Subcutaneous adipose tissue (tissue), 4 donors: Measurements from ENCODE around the gene THAP7. TPM values are rescaled to one million over a fixed set of nuclear protein-coding genes. Genes with fewer than 3 reads are reported as not detected.

Experiments
- total RNA-seq, 4 donors: library from RNA; depleted of rRNA; stranded (reverse); fragments of >200 nt; gene quantifications; one replicate each; pipeline ENCODE4 v1.1.0, GENCODE V29; 2016
- TF ChIP-seq, protein P1 (sequence below): fragments of 450-650 bp; IDR thresholded peaks from one replicate; pipeline ENCODE4 v1.5.1; 2016; ENCODE audit warnings: low read depth, mild to moderate bottlenecking, control low read depth, antibody characterized with exemption, moderate library complexity

THAP7 gene
- total RNA-seq, 4 donors from 2014 or later = 20.7 to 26.6 (median 23.5) TPM

DNA sequence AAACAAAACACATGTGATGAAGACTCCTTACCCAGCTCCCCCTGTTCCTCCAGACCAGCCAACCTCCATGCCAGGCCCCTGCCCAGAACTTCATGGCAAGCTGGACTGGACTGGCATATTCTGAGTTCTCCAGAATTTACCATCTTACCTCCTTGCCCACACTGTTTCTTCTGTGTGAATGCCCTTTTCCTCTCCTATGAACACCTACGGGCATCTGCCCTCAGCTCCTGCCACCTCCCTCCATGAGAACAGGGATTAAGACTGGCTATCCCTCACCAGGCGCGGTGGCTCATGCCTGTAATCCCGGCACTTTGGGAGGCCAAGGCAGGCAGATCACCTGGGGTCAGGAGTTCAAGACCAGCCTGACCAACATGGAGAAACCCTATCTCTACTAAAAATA lies 41.3 kb downstream of the THAP7 start:
- TF ChIP-seq, protein P1, sequence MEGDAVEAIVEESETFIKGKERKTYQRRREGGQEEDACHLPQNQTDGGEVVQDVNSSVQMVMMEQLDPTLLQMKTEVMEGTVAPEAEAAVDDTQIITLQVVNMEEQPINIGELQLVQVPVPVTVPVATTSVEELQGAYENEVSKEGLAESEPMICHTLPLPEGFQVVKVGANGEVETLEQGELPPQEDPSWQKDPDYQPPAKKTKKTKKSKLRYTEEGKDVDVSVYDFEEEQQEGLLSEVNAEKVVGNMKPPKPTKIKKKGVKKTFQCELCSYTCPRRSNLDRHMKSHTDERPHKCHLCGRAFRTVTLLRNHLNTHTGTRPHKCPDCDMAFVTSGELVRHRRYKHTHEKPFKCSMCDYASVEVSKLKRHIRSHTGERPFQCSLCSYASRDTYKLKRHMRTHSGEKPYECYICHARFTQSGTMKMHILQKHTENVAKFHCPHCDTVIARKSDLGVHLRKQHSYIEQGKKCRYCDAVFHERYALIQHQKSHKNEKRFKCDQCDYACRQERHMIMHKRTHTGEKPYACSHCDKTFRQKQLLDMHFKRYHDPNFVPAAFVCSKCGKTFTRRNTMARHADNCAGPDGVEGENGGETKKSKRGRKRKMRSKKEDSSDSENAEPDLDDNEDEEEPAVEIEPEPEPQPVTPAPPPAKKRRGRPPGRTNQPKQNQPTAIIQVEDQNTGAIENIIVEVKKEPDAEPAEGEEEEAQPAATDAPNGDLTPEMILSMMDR = no peak

DNA sequence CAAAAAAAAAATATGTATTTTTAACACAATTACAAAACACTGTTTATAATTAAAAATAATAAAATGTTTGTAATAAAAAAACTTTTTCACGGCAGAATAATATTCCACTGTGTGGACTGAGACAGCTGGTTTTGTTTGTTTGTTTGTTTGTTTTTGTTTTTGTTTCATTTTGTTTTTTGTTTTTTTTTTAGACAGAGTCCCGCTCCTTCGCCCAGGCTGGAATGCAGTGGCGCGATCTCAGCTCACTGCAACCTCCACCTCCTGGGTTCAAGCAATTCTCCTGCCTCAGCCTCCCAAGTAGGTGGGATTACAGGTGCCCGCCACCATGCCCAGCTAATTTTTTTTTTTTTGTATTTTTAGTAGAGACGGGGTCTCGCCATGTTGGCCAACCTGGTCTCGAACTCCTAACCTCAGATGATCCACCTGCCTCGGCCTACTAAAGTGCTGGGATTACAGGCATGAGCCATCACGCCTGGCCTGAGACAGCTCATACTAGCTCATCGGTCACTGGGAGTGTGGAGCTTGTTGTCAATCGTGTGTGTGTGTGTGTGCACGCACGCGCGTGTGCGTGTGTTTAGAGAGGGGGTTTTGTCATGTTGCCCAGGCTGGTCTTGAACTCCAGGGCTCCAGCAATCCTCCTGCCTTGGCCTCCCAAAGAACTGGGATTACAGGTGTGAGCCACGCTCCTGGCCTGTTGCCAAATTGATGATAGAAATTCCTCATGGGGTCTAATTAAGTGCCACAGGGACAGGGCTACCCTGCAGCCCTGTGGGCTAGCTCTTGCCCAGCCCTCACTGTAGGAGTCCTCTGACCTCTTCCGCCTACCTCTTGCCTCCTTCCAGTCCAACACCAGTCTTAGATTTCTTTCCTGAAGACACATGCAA lies 42.1 kb downstream of the THAP7 start:
- TF ChIP-seq, protein P1 = no peak

DNA sequence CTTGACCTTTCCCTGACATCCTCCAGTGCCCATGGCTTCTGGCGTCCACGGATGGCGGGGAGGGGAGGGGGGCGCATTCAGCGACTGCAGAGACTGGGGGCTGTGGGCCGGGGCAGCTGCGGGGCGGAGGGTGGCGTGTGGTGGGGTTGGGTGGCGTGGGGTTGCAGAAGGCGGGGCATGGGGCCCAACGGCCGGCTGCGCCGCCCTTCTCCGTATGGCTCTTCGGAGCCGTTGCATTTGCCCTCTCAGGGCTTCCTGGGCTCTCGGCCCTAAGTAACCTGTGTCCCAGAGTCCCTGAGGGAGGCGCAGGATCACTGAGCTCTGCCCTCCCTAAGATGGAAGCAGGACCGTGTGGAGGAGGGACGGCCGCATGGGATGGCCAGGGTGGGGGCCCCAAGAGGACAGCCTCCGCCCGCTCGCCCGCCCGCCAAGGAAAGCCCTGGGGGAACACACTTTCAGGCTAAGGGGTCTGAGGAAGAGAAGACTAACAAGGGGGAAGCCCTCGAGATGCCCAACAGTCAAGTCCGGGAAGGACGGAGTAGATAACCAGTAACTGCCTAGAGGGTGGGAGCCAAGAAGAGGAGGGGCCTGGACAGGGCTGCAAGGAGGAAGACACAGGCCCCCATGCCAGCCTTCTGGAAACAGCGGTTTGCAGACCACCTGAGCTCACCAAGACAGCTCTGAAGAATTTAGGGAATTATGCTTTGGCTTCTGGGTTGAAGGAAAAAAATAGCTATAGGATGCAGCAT lies 44.1 kb downstream of the THAP7 start:
- TF ChIP-seq, protein P1 = no peak

DNA sequence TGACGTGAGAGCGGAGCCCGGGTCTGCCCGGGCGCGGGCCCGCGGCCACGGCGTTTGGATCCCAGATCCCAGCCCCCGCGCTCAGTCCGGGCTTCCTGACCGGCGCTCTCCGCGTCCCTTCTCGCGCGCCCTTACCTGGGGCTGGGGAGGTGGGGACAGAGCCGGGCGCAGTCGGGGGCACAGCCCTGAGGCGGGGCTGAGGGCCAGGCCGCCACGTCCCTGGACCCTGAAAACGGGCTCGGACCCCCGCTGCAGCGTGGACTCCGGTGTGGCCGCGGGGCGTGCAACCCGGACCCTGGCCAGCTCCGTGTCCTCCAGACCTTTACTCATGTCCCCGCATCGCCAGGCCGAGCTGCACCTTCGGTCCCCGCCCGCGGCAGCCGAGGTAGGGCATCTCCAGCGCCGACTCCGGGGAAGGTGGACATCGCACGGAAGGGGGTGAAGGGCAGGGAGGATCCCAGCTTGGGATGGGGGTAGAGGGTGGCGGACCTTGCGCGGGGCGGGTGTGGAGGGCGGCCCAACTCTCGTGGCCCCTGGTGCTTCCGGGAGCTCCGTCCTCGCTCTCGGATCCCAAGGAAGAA lies 44.7 kb downstream of the THAP7 start:
- TF ChIP-seq, protein P1 = no peak

DNA sequence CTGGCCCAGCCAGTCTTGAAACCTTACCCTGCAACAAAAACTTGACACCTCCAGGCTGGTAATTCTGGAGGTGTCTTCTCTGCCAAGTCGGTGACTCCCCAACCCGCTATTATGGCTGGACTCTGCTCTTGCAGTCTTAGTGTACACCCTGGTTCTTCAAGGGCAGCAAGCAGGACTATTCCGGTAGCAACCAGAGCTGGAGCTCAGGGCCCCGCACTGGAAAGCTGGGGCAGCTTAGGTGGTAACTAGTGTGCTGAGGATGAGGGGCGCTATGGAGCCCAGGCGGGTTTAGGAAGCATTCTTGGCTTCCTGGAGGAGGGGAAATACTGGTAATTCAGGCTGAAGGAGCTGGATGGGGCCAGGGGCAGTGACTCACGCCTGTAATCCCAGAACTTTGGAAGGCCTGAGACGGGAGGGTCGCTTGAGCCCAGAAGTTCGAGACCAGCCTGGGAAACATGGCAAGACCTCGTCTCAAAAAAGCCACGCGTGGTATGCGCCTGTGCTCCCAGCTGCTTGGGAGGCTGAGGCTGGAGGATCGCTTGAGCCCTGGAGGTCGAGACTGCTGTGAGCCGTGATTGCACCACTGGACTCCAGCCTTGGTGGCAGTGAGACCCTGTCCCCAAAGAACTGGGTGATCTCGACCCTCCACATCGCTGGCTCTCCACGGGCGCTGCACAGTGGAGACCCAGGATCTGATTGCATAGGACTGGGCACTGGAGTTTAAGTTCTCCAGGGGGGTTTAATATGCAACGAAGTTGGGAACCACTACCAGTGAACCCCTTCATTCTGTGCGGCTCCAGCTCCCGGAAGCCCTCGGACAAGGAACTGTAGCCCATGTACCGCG lies 45.4 kb downstream of the THAP7 start:
- TF ChIP-seq, protein P1 = no peak

DNA sequence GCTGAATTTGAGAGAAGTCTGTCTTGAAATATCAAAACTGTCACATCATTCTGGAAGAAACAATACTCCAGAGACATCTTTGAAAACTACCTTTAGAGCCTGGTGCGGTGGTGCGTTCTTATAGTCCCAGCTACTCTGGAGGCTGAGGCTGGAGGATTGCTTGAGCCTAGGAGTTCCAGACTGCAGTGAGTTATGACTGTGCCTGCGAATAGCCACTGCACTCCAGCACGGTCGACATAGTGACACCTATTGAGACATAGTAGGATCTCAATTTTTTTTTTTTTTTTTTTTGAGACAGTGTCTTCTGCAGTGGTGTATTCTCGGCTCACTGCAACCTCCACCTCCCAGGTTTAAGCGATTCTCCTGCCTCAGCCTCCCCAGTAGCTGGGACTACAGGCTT lies 46.4 kb downstream of the THAP7 start:
- TF ChIP-seq, protein P1 = no peak
